Measurements from ENCODE around the gene IFNAR1.
"Not testable (repeated sequence)": the region's sequence is repeated elsewhere in the genome, so short reads cannot be mapped to it uniquely, and the experiment has no call there.

Gene IFNAR1

DNA sequence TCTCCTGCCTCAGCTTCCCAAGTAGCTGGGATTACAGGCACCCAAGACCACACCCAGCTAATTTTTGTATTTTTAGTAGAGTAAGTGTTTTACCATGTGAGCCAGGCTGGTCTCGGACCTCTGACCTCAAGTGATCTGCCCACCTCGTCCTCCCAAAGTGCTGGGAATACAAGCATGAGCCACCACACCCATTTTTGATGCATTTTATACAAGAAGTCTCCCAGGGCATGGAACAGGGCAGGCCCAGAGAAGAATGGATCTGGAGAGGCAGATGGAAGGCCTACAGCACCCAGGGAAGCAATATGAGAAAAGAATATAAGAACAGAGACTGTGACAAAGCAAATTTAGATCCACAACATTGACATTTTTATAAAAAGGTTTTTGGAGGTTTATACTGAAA is 18.8 kb upstream of the IFNAR1 start:
- in situ Hi-C loops (cut with MboI; ENCODE audit: low sequenced_read_pairs), result no loop called here

DNA sequence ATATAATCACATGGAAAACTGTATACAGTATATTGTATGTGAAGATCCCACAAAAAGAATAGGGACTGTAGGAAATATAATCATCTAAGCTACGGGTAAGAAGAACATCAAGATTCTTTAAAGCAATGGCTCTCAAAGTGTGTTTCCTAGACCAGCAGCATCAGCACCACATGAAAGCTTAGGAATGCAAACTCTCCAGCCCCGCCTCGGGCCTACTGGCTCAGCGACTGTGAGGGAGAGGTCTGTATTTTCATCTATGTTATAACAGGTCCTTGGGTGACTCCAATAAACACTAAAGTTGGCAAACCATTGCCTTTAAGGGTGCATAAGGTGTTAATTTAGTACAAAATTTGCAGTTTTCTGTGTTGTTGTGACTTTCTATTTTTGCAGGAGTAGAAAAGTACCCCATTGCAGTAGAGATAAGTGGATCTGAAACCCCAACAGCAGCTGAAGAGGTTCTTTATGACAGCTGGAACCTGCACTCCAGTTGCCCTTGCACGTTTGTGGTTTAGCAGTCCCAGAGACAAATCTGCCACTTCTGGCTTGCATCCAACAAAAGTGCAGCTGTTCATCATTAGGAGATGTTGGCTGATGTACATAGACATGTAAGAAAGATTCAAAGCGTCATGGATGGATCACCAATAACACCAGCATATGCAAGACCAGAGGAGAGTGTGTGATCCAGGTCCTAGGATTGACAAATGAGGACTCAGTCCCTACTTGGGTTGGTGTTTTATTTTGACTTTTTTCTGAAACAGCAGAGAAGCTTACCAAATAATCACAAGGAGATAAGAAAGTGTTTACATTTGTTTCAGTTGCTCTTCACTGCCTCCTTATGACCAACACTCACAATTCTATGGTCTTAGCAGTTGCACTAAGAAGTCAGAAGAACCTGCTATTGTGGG is 15.9 kb upstream of the IFNAR1 start:
- in situ Hi-C loops (cut with MboI; ENCODE audit: low sequenced_read_pairs), result no loop called here

DNA sequence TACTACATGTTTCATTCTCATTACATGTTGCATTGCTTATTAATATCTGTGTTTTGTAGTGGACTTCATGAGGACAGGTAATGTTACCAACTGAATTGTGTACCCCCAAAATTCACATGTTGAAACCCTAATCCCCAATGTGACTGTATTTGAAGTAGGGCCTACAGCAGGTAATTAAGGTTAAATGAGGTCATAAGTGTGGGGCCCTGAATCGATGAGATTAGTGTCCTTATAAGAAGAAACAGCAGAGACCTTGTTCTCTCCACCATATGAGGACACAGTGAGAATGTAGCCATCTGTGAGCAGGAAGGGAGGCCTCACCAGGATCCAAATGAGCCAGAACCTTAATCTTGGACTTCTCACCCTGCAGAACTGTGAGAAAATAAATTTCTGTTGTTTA is 15.0 kb upstream of the IFNAR1 start:
- in situ Hi-C loops (cut with MboI; ENCODE audit: low sequenced_read_pairs), result no loop called here

DNA sequence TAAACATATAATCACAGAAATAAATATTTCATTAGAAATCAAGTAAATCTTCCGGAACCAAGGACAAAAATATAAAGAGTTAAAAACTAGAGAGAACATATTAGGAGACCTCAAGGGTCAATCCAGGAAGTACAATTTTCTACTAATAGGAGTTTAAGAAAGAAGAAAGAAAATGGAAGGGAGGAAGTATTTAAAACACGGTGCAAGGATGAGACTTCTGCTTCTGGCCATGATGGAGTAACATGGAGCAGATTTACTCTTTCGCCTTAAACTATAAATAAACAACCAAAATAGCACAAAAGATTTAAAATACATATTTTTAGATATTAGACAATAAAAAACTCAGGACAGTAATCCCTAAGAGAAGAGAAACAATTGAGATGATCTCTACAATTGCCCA is 12.6 kb upstream of the IFNAR1 start:
- in situ Hi-C loops (cut with MboI; ENCODE audit: low sequenced_read_pairs), result no loop called here

DNA sequence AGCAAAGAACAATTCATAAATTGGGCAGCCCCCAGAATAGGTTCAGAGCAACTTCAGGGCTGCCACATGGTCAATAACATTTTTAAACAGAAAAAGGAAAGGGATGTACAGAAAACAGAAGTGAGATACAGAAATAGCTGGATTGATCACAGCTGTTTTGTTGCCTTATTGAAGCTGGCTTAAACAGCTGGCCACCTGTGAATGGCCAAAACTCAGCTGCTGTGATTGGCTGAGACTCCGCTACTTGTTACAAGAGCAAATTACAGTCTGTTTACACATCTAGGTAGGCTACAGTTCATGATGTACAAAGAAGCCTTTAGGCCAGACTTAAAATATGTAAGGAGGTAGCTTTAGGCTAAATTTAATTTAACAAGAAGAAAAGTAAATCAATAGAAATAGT is 11.6 kb upstream of the IFNAR1 start:
- in situ Hi-C loops (cut with MboI; ENCODE audit: low sequenced_read_pairs), result no loop called here

DNA sequence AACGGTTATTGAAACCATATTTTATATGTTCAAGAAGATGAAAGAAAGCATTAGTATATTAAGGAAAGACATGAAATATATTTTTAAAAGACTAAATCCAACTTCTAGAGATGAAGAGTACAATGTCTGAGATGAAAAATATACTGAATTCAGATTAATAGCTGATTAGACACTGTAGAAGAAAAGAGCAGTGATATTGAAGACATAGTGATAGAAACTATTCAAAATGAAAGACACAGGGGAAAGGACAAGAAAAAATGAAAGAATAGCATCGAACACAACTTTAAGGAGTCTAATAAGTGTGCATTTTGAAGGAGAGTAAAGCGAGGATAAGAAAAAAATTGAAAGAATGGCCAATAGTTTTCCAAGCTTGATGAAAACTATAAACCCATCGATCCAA is 11.2 kb upstream of the IFNAR1 start:
- in situ Hi-C loops (cut with MboI; ENCODE audit: low sequenced_read_pairs), result no loop called here

DNA sequence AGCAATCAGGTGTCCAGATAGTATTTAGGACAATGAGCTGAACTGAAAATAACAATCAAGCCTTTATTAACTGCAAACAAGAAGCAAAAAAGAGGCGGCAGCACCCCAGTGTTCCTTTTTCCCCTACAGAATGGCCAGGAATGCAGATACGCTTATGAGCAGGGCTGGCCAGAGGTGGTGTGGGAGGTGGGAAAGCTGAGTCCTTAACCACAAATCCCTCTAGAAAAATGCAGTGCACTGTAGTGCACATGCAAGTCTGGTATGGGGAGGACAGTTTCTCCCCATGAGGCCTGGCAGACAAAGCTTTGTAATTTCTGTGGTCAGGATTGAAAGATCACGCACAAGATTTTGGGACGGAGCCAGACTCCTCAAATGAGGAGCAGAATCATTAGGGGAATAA is 10.7 kb upstream of the IFNAR1 start:
- in situ Hi-C loops (cut with MboI; ENCODE audit: low sequenced_read_pairs), result no loop called here

DNA sequence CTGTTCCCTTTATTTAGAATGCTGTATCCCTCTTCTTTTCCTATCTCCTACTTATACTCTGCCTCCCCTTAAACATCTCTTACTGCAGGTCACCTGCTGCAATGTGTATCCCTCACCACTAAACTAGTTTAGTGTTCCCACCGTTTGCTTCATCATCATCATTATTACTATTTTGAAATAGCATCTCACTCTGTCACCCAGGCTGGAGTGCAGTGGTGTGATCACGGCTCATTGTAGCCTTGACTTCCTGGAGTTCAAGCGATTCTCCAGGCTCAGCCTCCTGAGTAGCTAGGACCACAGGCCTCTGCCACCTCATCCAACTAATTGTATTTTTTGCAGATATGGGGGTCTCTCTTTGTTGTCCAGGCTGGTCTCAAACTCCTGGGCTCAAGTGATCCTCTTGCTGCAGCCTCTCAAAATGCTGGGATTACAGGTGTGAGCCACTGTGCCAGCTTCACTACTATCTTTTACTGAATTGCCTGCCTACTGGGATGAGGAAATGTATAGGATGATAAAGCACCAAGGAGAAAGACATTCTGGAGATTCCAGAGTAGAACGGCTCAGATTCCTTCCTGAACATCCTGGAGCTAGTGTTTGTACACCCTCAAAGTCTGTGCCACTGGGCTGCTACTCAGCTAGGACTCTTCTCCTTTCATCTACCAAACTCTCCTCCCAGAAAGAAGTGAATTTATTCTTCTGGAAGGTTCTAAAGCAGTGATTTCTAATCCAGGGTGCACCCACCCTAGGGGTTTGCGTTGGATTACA is 8.6 kb upstream of the IFNAR1 start:
- in situ Hi-C loops (cut with MboI; ENCODE audit: low sequenced_read_pairs), result no loop called here

DNA sequence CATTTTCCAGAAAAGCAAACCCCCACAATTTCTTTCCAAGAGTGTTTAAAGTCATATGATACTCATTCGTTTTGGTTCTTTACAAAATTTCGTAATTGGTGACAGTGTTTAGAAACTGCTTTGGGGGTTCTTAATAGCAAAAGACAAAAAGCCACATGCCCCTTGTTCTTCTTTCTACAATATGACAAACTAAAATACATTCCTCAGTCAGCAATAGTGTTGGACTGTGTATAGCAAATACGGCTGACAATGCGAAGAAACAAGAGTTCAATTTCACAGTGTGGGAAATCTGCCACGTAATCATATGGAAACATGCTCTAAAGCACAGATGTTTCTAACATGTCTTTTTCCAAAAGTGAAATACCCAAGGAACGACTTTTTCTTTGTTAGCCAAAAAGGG is 7.6 kb upstream of the IFNAR1 start:
- in situ Hi-C loops (cut with MboI; ENCODE audit: low sequenced_read_pairs), result no loop called here

DNA sequence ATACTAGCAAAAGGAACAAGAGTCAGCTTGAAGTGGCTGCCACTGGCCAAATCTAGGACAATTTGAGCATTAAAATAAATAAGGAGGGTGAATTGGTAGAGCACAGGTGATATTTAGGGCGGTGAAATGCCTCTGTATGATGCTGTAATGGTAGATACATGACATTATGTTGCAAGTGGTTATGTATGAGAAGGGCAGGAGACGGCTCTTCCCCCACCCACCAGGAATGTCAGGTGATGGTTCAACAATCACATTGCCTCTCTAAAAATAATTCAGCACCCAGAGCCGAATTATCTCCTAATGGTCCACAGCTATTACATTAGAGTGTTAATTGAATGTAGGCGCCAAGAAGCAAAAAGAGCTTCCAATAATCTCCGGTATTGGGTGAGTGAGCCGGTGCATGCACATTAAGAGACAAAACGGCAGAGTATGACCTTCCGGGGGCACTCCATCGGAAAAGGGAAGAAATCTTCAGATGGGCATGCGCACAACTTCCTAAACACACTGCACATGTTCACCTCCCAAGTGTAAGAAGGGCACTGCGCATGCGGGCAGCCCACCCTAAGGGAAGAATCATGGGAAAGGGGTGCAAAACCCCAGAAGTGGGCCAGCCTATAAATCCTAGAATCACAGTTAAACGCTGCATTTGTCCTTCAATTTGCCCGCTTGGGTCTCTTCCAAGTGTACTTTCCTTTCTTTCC is 6.8 kb upstream of the IFNAR1 start:
- in situ Hi-C loops (cut with MboI; ENCODE audit: low sequenced_read_pairs), result no loop called here

DNA sequence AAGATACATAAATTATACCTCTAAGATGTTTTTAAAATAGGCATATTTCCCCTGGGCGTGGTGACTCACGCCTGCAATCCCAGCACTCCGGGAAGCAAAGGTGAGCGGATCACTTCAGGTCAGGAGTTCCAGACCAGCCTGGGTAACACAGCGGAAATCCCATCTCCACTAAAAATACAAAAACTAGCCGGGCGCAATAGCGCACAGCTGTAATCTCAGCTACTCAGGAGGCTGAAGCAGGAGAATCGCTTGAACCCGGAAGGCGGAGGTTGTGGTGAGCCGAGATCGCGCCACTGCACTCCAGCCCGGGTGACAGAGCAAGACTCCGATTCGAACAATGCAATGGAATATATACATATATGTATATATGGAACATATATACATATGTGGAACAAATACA is 3.8 kb upstream of the IFNAR1 start:
- in situ Hi-C loops (cut with MboI; ENCODE audit: low sequenced_read_pairs), result not testable (repeated sequence)

DNA sequence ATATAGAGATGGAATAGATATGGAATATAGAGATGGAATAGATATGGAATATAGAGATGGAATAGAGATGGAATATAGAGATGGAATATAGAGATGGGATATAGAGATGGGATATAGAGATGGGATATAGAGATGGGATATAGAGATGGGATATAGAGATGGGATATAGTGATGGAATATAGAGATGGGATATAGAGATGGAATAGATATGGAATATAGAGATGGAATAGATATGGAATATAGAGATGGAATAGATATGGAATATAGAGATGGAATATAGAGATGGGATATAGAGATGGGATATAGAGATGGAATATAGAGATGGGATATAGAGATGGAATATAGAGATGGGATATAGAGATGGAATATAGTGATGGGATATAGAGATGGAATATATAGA is 1.2 kb upstream of the IFNAR1 start:
- in situ Hi-C loops (cut with MboI; ENCODE audit: low sequenced_read_pairs), result not testable (repeated sequence)

DNA sequence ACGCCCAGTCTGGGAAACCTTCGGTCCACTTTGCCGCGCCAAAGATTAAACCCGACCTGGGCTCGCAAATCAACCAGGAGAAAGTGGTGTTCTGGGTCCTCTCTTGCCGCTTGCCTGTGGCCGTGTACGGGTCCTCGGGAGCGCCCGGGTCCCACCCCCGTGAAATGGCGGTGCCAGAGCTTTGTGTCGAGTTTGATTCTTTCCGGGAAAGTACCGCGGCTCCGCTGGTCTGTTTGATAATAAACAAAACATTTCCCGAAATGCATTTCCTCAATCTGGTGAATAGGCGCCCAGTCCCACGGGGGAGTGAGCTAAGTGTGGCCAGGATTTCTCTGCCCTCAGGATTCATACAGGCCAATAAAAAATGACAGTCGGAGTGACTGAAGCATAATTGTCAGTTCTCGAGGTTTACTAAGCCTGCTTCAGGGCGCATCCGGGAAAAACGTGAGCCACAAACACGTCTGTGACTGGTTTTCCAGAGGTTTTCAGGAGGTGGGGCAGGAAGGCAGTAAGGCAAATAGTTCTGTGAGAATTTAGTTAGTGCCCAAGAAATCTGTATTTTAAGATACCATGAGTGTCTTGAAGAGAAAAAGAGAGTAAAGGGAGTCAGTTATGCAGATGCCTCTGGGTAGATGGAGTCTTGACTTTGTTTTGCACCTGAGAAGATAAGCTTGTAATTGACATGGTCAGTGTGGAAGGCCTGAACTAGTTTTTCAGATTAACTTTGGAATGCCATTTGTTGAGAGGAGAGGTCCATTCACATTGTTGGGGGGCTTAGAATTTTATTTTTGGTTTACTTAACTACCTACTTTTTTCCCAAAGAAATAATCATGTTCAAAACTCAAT is 675 bp downstream of the IFNAR1 start:
- in situ Hi-C loops (cut with MboI; ENCODE audit: low sequenced_read_pairs), result no loop called here

DNA sequence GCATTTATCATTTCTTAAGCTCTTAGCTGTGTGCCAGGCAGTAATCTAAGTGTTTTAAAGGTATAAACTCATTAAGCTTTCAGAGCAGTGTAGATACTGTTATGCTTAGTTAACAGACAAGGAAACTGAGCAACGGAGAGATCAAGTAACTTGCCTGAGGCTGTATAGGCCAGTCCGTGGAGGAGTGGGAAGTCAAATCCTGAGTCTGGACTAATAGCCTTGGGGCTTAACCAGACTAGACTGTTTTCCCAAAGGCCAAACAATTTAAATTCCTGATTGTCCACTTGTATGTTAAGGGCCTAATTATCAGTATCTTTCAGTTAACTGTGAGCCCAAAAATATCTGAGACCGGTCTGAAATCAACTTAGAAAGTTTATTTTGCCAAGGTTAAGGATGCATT is 2.6 kb downstream of the IFNAR1 start:
- in situ Hi-C loops (cut with MboI; ENCODE audit: low sequenced_read_pairs), result no loop called here

DNA sequence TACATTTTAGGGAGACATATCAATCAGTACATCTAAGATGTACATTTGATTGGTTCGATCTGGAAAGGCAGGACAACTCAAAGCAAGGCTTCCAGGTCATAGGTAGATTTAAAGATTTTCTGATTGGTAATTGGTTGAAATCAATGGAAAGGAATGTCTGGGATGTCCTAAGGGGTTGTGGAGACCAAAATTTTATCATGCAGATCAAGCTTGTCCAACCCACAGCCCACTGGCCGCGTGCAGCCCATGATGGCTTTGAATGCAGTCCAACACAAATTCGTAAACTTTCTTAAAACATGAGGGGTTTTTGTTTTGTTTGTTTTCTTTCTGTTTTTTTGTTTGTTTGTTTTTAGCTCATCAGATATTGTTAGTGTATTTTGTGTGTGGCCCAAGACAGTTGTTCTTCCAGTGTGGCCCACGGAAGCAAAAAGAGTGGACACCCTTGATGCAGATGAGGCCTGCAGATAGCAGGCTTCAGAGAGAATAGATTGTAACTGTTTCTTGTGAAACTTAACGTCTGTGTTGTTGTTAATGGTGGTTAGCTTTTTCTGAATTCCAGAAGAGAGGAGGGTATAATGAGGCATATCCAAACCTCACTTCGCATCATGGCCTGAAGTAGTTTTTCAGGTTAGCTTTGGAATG is 3.1 kb downstream of the IFNAR1 start:
- in situ Hi-C loops (cut with MboI; ENCODE audit: low sequenced_read_pairs), result no loop called here

DNA sequence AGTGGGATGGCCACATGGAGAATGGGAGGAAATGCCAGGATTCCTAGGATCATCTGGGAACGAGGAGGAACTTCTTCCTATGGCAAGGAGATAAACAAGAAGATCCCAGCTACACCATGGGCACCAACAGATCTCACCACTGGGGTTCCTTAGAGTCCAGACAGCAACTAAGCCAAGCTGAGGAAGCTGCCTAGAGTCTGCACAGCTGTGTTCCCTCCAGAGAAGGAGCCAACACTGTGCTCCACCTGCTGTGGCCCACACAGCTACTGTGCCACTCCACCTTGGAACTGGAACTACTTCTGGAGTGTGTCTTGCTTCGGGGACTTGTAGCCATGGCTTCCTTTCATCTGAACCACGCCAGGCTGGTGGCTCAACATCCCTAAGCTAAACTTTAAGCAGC is 6.0 kb downstream of the IFNAR1 start:
- in situ Hi-C loops (cut with MboI; ENCODE audit: low sequenced_read_pairs), result no loop called here

DNA sequence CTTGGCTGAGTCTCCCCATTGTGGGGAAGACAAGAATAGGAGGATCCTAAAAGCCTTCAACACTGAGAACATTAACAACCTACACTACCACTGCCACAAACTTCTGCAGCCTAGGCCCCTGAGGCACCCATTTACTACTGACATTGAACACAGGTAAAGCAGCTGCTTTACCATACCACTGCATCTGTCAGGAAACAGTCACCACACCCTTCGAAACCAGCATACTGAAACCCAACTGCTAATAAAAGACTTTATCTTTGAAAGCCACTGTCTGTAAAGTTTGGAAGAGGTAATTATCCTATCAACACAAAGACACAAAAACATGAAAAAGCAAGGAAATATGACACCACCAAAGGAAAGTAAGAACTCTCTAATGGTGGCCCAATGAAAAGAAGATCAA is 7.4 kb downstream of the IFNAR1 start:
- in situ Hi-C loops (cut with MboI; ENCODE audit: low sequenced_read_pairs), result no loop called here

DNA sequence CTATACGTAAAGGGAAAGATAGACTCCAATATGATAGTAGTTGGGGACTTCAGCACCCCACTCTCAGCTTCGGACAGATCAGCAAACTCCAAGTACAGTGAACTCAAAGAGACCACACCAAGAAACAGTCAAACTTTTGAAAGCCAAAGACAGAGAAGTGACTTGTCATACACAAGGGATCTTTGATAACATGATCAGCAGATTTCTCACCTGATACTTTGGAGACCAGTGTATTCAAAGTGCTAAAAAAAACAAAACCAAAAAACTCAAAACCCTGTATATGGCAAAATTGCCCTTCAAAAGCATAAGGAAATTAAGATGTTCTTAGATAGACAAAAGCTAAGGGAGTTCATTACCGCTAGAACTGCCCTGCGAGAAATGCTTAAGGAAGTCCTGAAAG is 9.4 kb downstream of the IFNAR1 start:
- in situ Hi-C loops (cut with MboI; ENCODE audit: low sequenced_read_pairs), result no loop called here

DNA sequence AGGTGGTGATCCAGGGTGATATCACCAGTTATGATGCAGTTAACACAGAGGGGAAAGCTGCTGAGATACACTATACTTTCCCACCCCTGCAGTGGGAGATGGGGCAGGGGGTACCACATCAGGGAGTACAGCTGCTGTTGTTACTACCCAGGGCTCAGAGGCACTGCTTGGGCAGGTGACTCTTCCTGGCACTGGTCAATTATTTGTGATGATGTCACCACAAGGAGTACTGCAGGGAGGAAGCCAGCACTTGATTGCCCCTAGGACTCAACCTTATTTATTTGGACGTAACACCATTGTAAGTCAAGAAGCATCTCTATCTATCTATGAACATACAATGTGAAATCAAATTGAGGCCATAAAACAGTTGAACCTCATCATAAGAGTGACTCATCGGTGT is 10.1 kb downstream of the IFNAR1 start:
- in situ Hi-C loops (cut with MboI; ENCODE audit: low sequenced_read_pairs), result no loop called here

DNA sequence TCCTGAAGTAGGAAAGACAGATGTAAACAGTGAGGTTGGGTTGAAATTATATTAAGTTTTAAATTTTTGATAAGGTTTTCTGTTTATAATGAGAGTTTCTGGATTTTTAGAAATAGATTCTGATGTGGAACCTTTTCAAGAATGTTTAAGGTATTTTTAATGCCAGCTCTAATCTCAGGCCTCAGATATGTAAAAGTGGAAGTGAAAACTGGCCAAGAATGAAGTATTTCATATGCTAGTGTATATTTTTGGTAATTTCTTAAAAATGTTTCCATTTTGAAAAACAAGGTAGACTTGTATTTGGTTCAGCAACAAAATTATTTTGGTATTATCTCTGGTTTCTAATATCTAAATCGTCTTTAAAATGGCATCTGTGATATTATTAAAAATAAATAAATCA is 14.4 kb downstream of the IFNAR1 start:
- in situ Hi-C loops (cut with MboI; ENCODE audit: low sequenced_read_pairs), result no loop called here
